Measurements from ENCODE around the gene CD4.

Gene CD4

GRCh38 chr12:6825398-6826124 lies 36.2 kb downstream of the CD4 start (continued):
- TF ChIP-seq ZBTB6 (tag by site-specific recombination; IDR thresholded peaks at IDR 0.05) (no peak), ZNF214 (tag by site-specific recombination; IDR thresholded peaks at IDR 0.05; ENCODE audit: borderline replicate concordance) (no peak), KLF8 (tag by site-specific recombination; IDR thresholded peaks at IDR 0.05) (no peak), ZNF510 (tag by site-specific recombination; IDR thresholded peaks at IDR 0.05; ENCODE audit: insufficient replicate concordance) (no peak), SALL2 (tag by site-specific recombination; IDR thresholded peaks at IDR 0.05; ENCODE audit: borderline replicate concordance) (no peak), ZNF112 (tag by site-specific recombination; IDR thresholded peaks at IDR 0.05) (no peak), ZNF777 (tag by site-specific recombination; IDR thresholded peaks at IDR 0.05; ENCODE audit: borderline replicate concordance) (peak; percentile 39; the same call in 1 of the 2 replicates), ZNF521 (tag by site-specific recombination; IDR thresholded peaks at IDR 0.05) (no peak), ZEB2 (tag by site-specific recombination; IDR thresholded peaks at IDR 0.05) (peak; percentile 36; the same call in 1 of the 2 replicates), BCL6B (tag by site-specific recombination; IDR thresholded peaks at IDR 0.05) (no peak), ZBTB44 (tag by site-specific recombination; IDR thresholded peaks at IDR 0.05) (no peak), ZNF133 (tag by site-specific recombination; IDR thresholded peaks at IDR 0.05) (no peak), ZNF350 (tag by site-specific recombination; IDR thresholded peaks at IDR 0.05) (no peak), ZNF610 (tag by site-specific recombination; IDR thresholded peaks at IDR 0.05; ENCODE audit: borderline replicate concordance) (peak; percentile 97)
- TF ChIP-seq, protein P1, sequence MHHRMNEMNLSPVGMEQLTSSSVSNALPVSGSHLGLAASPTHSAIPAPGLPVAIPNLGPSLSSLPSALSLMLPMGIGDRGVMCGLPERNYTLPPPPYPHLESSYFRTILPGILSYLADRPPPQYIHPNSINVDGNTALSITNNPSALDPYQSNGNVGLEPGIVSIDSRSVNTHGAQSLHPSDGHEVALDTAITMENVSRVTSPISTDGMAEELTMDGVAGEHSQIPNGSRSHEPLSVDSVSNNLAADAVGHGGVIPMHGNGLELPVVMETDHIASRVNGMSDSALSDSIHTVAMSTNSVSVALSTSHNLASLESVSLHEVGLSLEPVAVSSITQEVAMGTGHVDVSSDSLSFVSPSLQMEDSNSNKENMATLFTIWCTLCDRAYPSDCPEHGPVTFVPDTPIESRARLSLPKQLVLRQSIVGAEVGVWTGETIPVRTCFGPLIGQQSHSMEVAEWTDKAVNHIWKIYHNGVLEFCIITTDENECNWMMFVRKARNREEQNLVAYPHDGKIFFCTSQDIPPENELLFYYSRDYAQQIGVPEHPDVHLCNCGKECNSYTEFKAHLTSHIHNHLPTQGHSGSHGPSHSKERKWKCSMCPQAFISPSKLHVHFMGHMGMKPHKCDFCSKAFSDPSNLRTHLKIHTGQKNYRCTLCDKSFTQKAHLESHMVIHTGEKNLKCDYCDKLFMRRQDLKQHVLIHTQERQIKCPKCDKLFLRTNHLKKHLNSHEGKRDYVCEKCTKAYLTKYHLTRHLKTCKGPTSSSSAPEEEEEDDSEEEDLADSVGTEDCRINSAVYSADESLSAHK (tag by site-specific recombination; IDR thresholded peaks at IDR 0.05): no peak
- TF ChIP-seq, protein P2, sequence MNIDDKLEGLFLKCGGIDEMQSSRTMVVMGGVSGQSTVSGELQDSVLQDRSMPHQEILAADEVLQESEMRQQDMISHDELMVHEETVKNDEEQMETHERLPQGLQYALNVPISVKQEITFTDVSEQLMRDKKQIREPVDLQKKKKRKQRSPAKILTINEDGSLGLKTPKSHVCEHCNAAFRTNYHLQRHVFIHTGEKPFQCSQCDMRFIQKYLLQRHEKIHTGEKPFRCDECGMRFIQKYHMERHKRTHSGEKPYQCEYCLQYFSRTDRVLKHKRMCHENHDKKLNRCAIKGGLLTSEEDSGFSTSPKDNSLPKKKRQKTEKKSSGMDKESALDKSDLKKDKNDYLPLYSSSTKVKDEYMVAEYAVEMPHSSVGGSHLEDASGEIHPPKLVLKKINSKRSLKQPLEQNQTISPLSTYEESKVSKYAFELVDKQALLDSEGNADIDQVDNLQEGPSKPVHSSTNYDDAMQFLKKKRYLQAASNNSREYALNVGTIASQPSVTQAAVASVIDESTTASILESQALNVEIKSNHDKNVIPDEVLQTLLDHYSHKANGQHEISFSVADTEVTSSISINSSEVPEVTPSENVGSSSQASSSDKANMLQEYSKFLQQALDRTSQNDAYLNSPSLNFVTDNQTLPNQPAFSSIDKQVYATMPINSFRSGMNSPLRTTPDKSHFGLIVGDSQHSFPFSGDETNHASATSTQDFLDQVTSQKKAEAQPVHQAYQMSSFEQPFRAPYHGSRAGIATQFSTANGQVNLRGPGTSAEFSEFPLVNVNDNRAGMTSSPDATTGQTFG (tag by site-specific recombination; IDR thresholded peaks at IDR 0.05; ENCODE audit: borderline replicate concordance): no peak
- TF ChIP-seq, protein P3, sequence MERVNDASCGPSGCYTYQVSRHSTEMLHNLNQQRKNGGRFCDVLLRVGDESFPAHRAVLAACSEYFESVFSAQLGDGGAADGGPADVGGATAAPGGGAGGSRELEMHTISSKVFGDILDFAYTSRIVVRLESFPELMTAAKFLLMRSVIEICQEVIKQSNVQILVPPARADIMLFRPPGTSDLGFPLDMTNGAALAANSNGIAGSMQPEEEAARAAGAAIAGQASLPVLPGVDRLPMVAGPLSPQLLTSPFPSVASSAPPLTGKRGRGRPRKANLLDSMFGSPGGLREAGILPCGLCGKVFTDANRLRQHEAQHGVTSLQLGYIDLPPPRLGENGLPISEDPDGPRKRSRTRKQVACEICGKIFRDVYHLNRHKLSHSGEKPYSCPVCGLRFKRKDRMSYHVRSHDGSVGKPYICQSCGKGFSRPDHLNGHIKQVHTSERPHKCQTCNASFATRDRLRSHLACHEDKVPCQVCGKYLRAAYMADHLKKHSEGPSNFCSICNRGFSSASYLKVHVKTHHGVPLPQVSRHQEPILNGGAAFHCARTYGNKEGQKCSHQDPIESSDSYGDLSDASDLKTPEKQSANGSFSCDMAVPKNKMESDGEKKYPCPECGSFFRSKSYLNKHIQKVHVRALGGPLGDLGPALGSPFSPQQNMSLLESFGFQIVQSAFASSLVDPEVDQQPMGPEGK (tag by site-specific recombination; IDR thresholded peaks at IDR 0.05): peak; percentile 60; the same call in 1 of the 2 replicates
- TF ChIP-seq, protein P4, sequence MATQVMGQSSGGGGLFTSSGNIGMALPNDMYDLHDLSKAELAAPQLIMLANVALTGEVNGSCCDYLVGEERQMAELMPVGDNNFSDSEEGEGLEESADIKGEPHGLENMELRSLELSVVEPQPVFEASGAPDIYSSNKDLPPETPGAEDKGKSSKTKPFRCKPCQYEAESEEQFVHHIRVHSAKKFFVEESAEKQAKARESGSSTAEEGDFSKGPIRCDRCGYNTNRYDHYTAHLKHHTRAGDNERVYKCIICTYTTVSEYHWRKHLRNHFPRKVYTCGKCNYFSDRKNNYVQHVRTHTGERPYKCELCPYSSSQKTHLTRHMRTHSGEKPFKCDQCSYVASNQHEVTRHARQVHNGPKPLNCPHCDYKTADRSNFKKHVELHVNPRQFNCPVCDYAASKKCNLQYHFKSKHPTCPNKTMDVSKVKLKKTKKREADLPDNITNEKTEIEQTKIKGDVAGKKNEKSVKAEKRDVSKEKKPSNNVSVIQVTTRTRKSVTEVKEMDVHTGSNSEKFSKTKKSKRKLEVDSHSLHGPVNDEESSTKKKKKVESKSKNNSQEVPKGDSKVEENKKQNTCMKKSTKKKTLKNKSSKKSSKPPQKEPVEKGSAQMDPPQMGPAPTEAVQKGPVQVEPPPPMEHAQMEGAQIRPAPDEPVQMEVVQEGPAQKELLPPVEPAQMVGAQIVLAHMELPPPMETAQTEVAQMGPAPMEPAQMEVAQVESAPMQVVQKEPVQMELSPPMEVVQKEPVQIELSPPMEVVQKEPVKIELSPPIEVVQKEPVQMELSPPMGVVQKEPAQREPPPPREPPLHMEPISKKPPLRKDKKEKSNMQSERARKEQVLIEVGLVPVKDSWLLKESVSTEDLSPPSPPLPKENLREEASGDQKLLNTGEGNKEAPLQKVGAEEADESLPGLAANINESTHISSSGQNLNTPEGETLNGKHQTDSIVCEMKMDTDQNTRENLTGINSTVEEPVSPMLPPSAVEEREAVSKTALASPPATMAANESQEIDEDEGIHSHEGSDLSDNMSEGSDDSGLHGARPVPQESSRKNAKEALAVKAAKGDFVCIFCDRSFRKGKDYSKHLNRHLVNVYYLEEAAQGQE (tag by site-specific recombination; IDR thresholded peaks at IDR 0.05): 0 out of 2 replicates have a peak, but pooled peaks have one; percentile 29
- TF ChIP-seq, protein P5, sequence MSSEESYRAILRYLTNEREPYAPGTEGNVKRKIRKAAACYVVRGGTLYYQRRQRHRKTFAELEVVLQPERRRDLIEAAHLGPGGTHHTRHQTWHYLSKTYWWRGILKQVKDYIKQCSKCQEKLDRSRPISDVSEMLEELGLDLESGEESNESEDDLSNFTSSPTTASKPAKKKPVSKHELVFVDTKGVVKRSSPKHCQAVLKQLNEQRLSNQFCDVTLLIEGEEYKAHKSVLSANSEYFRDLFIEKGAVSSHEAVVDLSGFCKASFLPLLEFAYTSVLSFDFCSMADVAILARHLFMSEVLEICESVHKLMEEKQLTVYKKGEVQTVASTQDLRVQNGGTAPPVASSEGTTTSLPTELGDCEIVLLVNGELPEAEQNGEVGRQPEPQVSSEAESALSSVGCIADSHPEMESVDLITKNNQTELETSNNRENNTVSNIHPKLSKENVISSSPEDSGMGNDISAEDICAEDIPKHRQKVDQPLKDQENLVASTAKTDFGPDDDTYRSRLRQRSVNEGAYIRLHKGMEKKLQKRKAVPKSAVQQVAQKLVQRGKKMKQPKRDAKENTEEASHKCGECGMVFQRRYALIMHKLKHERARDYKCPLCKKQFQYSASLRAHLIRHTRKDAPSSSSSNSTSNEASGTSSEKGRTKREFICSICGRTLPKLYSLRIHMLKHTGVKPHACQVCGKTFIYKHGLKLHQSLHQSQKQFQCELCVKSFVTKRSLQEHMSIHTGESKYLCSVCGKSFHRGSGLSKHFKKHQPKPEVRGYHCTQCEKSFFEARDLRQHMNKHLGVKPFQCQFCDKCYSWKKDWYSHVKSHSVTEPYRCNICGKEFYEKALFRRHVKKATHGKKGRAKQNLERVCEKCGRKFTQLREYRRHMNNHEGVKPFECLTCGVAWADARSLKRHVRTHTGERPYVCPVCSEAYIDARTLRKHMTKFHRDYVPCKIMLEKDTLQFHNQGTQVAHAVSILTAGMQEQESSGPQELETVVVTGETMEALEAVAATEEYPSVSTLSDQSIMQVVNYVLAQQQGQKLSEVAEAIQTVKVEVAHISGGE (tag by site-specific recombination; conservative IDR thresholded peaks at IDR 0.05; ENCODE audit: low read depth): no peak
